Fibroblast of villous mesenchyme (primary cell): ENCODE results near the gene GASK1A. TPM values are rescaled to one million over a fixed set of nuclear protein-coding genes. Genes with fewer than 3 reads are reported as not detected.
"Not testable (repeated sequence)": the region's sequence is repeated elsewhere in the genome, so short reads cannot be mapped to it uniquely, and the experiment has no call there.

Experiments
- DNase-seq: peaks from one replicate; pipeline ENCODE4 v3.0.0-alpha.2; 2010; ENCODE audit warnings: low read depth
- H3K4me3 ChIP-seq: 2 replicates; pipeline ENCODE4 v1.5.1; 2011; ENCODE audit warnings: low read depth, mild to moderate bottlenecking, low read length
- total RNA-seq: library from RNA; depleted of rRNA; stranded (reverse); fragments of >200 nt; gene quantifications from 2 replicates; pipeline ENCODE4 v1.2.3, GENCODE V29; 2012
- TF ChIP-seq, protein P1 (sequence below): IDR thresholded peaks from 2 replicates; pipeline ENCODE4 v1.5.1; 2012; ENCODE audit warnings: low read depth, mild to moderate bottlenecking, low read length; ENCODE audit not compliant: insufficient read depth

The GASK1A gene
- total RNA-seq, 1 donor = 1.7 TPM

DNA sequence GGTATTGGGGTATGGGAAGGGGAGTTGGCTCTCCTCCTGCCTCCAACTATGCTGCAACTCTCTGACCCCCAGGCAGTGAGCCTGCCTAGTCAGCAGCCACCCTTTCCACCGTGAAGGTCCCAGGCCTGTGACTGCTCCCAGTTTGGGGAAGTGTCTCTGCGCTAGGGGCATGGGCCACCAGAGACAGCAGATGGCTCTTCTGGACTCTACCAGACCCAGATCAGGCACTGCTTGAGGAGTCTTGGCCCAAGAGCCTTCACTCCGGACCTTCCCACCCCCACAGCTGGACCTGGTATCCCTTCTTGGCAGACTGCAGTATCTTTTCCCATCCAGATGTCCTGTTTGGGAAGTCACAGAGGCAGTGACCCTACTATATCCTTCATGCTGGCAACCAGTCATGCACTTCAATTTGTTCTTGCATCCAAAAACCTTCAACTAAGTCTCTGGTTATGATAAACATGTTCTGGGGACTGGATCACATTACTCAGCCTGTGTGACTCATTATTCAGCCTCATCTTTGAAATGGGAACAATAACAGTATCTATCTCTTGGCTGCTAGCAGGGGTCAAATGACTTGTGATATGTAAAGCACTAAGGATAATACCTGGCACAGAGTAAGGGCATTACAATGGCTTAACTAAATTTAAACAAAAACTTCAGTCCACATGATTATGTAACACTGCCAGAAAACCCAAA, 64.1 kb downstream of the GASK1A start:
- no peak for DNase-seq
- H3K4me3 ChIP-seq = no peak overlapping the region
- TF ChIP-seq, protein P1, sequence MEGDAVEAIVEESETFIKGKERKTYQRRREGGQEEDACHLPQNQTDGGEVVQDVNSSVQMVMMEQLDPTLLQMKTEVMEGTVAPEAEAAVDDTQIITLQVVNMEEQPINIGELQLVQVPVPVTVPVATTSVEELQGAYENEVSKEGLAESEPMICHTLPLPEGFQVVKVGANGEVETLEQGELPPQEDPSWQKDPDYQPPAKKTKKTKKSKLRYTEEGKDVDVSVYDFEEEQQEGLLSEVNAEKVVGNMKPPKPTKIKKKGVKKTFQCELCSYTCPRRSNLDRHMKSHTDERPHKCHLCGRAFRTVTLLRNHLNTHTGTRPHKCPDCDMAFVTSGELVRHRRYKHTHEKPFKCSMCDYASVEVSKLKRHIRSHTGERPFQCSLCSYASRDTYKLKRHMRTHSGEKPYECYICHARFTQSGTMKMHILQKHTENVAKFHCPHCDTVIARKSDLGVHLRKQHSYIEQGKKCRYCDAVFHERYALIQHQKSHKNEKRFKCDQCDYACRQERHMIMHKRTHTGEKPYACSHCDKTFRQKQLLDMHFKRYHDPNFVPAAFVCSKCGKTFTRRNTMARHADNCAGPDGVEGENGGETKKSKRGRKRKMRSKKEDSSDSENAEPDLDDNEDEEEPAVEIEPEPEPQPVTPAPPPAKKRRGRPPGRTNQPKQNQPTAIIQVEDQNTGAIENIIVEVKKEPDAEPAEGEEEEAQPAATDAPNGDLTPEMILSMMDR = no peak

- no peak overlapping the region for H3K4me3 ChIP-seq
- TF ChIP-seq, protein P1 = no peak
- DNase-seq = no peak
Measured at GRCh38 chr3:43043793-43044192, 64.7 kb downstream of the GASK1A start.

- not testable (repeated sequence) for H3K4me3 ChIP-seq, DNase-seq
Measured at GRCh38 chr3:43045079-43045478, 66.0 kb downstream of the GASK1A start.

DNA sequence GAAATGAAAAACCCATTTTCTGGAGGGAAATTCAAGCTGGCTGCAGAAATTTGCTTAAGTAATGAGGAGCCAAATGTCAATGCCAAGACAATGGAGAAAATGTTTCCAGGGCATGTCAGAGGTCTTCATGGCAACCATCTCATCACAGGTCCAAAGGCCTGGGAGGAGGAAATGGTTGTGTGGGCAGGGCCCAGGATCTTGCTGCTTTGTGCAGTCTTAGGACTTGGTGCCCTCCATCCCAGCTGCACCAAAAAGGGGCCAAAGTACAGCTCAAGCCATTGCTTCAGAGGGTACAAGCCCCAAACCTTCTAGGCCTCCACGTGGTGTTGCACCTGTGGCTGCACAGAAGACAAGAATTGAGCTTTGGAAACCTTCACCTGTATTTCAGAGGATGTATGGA, 67.5 kb downstream of the GASK1A start:
- no peak for DNase-seq
- H3K4me3 ChIP-seq = no peak overlapping the region
- TF ChIP-seq, protein P1 = no peak

DNA sequence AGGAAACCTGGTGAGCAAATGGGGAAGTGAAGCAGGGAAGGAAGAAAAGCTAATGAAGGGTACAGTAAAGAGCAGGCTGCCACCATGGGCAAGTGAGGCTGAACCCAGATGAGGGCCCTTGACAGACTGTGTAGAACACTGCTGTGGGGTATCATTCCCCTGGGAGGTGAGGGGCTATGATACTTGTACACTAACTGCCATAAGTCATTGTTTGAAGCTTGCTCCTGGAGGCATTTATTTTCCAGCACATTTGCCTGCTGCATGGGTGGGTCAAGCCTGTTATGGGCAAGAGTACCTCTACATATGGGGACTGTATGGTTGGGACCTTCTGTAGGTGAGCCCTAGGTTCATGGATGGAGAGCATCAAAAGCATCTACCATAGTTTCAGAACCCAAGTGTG, 69.4 kb downstream of the GASK1A start:
- H3K4me3 ChIP-seq = no peak overlapping the region
- TF ChIP-seq, protein P1 = no peak
- no peak for DNase-seq

DNA sequence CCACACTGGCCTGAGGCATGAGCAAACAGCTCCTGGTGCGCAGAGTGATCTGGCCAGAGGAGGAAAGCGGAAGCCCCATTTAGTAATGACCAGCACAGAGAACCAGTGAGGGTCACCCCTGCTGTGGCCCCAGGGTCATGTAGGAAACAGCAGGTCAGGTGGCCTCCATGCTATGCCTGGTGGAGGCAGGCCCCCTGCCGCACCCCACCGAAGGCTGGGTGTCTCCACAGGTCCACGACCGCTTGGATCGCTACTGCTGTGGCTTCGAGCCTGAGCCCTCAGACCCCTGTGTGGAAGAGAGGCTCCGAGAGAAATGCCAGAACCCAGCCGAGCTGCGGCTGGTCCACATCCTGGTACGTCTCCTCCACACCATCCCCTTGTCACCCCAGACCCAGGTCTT, 74.2 kb downstream of the GASK1A start:
- H3K4me3 ChIP-seq = no peak overlapping the region
- no peak for DNase-seq
- TF ChIP-seq, protein P1 = no peak

GRCh38 chr3:43054754-43055153, 75.6 kb downstream of the GASK1A start:
- no peak overlapping the region for H3K4me3 ChIP-seq
- TF ChIP-seq, protein P1 = no peak
- DNase-seq = no peak
